Ishikawa (cell line): ENCODE measurements around the gene GRM2.

Source experiments
- CREB1 ChIP-seq: IDR thresholded peaks from 2 replicates; pipeline ENCODE4 v1.6.1; 2012; ENCODE audit warnings: low read depth
- EP300 ChIP-seq: IDR thresholded peaks from 2 replicates; pipeline ENCODE4 v1.6.1; 2012; ENCODE audit warnings: borderline replicate concordance
- FOXM1 ChIP-seq: IDR thresholded peaks from 2 replicates; pipeline ENCODE4 v1.6.1; 2012; ENCODE audit warnings: low read depth, borderline replicate concordance
- MAX ChIP-seq: IDR thresholded peaks from 2 replicates; pipeline ENCODE4 v1.6.1; 2012
- NFIC ChIP-seq: IDR thresholded peaks from 2 replicates; pipeline ENCODE4 v1.6.1; 2012
- RAD21 ChIP-seq: IDR thresholded peaks from 2 replicates; pipeline ENCODE4 v1.6.1; 2012; ENCODE audit warnings: low read depth
- REST ChIP-seq: IDR thresholded peaks from 2 replicates; pipeline ENCODE4 v1.6.1; 2012; ENCODE audit warnings: low read depth, mild to moderate bottlenecking
- YY1 ChIP-seq: IDR thresholded peaks from 2 replicates; pipeline ENCODE4 v1.6.1; 2012; ENCODE audit warnings: low read depth

DNA sequence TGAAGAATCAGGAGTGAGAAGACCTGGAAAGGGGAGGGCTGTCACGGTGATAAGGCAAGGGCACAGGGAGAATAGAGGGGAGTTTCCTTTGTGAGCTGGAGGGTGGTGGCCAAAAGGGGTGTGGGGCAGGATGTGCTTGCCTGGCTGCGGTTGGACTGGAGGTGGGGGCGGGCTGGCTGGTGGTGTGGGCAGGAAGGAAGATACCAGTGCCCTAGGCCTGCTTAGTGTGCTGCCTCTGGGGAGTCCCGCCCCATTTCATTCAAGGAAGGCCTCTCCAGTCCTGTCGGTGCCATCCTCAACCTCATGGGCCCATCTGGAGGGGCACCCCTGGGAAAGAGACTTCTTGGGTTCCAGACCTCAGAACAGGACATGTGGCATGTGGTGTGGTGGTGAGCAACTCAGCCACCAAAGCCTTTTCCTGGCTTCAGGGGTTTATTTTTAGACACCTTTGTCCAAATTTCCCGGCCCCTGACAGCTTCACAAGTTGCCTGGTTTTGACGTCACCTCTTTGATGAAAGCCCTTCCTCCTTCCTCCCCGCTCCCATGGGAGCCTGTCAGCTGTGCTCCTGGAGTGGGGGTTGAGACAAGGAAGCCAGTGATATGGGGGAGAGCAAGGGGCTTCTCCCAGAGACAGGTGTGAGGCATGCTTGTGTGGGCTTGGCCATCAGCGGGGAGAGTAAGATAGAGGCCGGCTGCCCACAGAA lies 20.2 kb upstream of the GRM2 start:
- TF ChIP-seq YY1 = no peak
- TF ChIP-seq REST = no peak
- no peak for TF ChIP-seq RAD21
- no peak for TF ChIP-seq NFIC
- TF ChIP-seq FOXM1 = no peak
- no peak for TF ChIP-seq EP300
- no peak for TF ChIP-seq MAX
- TF ChIP-seq CREB1 = no peak
